Transverse colon (tissue), 4 donors: ENCODE results near the gene EIF2AK3. TPM values are rescaled to one million over a fixed set of nuclear protein-coding genes. Genes with fewer than 3 reads are reported as not detected.

Experiments
- DNase-seq: peaks from one replicate; pipeline ENCODE4 v3.0.0-alpha.2; 2019
- H3K27ac ChIP-seq, 4 donors: fragments of 200-600 bp; sonication (generic); 2 replicates each; pipeline ENCODE4 v1.5.1; 2016 to 2018; ENCODE audit warnings: inconsistent platforms in 4 of 4
- H3K27me3 ChIP-seq: fragments of 200-600 bp; sonication (generic); 2 replicates; pipeline ENCODE4 v1.5.1; 2017; ENCODE audit warnings: inconsistent platforms
- H3K36me3 ChIP-seq, 4 donors: fragments of 200-600 bp; sonication (generic); 2 replicates each; pipeline ENCODE4 v1.5.1; 2017 to 2019; ENCODE audit warnings: inconsistent platforms in 4 of 4
- H3K4me1 ChIP-seq, 4 donors: fragments of 200-600 bp; sonication (generic); 2 replicates each; pipeline ENCODE4 v1.5.1; 2017 to 2020; ENCODE audit warnings: inconsistent platforms in 4 of 4
- H3K4me3 ChIP-seq, 4 donors: fragments of 200-600 bp; sonication (generic); 1 replicate in 1 of 4; 2 replicates in 3 of 4; pipeline versions ENCODE4 v1.5.1 to v1.6.1; 2017 to 2019; ENCODE audit warnings: inconsistent platforms in 4 of 4
- H3K9me3 ChIP-seq, 2 donors: fragments of 200-600 bp; sonication (generic); 2 replicates each; pipeline ENCODE4 v1.5.1; 2017 to 2019; ENCODE audit warnings: inconsistent platforms in 2 of 2
- EP300 ChIP-seq: sonication (generic); formaldehyde crosslinking; IDR thresholded peaks from one replicate; pipeline ENCODE4 v1.6.1; 2017; ENCODE audit warnings: antibody characterized with exemption, low read depth
- POLR2A ChIP-seq: fragments of 450-650 bp; IDR thresholded peaks from one replicate; pipeline ENCODE4 v1.6.1; 2016; ENCODE audit warnings: antibody characterized with exemption, mild to moderate bottlenecking, moderate library complexity
- POLR2AphosphoS5 ChIP-seq, 3 donors: sonication (generic); formaldehyde crosslinking; IDR thresholded peaks; one replicate each; pipeline ENCODE4 v1.6.1; 2016; ENCODE audit warnings: antibody characterized with exemption in 3 of 3
- WGBS, 2 donors: methylation state at CpG; one replicate each; pipeline ENCODE4 v1.1.5; 2018; ENCODE audit warnings: low coverage in 1 of 2; 5-methylcytosine and 5-hydroxymethylcytosine counted together
- in situ Hi-C, 4 donors: fragments of 200-750 bp; cut with MboI; loops; one replicate each; pipeline versions ENCODE4 v1.15.0 to v1.15.1; 2017; ENCODE audit warnings: low sequenced_read_pairs in 3 of 4, low pct_ligation_motif_present in 1 of 4, low pct_unique_long_range_greater_than_20kb in 1 of 4
- intact Hi-C: fragments of 100-400 bp; cut with DNase I; formaldehyde crosslinking; loops from one replicate; pipeline ENCODE4 v1.15.1; 2023; ENCODE audit warnings: low total_unique reads
- total RNA-seq, 4 donors: library from RNA; depleted of rRNA; stranded (reverse); fragments of >200 nt; gene quantifications; one replicate each; pipeline ENCODE4 v1.1.0, GENCODE V29; 2016
- TF ChIP-seq, protein P1 (sequence below), 5 experiments: fragments of 200-600 bp in 3 of 5; fragments of 450-650 bp in 2 of 5; sonication (generic) in 3 of 5; IDR thresholded peaks; 1 replicate in 2 of 5; 2 replicates in 3 of 5; pipeline ENCODE4 v1.5.1; 2016 to 2017; ENCODE audit warnings: antibody characterized with exemption in 5 of 5, inconsistent platforms in 3 of 5, mild to moderate bottlenecking in 2 of 5, moderate library complexity in 1 of 5

Gene EIF2AK3
- total RNA-seq, 4 donors from 2014 or later = 19.5 to 44.8 (median 32.9) TPM

DNA sequence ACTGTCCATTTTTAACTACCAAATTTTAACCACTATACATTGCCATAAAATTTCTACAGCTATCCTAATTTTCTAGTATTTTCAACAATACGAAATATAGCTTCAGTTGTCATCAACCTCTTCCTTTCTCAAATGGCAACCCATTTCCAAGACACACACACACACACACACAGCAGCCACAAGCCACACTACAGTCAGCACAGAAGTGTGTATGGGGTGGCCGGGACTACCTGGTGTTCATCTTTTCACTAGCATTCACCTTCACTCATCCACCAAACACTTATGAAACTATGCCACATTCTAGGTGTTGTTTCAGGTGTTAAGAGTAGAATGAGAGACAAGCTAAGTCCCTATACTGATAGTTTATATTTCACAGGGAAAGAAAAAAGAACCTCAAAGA lies 62.9 kb downstream of the EIF2AK3 start:
- intact Hi-C loops = no loop called here
- 91 to 92% methylated on average over 2 of the region's 2 CpGs for WGBS, 2 donors
- Histone ChIP-seq H3K27ac (no peak overlapping the region), H3K4me3 (no peak overlapping the region), H3K9me3 (no peaks in the 10 kb centered on the region), H3K4me1 (no peaks in the 10 kb centered on the region), H3K36me3 (peaks cover 0 to 27% (median 8%) of the 10 kb centered on the region in 4 donors), H3K27me3 (no peaks in the 10 kb centered on the region)
- in situ Hi-C loops = no loop called here
- TF ChIP-seq POLR2A = no peak
- no peak for TF ChIP-seq EP300
- TF ChIP-seq, protein P1, sequence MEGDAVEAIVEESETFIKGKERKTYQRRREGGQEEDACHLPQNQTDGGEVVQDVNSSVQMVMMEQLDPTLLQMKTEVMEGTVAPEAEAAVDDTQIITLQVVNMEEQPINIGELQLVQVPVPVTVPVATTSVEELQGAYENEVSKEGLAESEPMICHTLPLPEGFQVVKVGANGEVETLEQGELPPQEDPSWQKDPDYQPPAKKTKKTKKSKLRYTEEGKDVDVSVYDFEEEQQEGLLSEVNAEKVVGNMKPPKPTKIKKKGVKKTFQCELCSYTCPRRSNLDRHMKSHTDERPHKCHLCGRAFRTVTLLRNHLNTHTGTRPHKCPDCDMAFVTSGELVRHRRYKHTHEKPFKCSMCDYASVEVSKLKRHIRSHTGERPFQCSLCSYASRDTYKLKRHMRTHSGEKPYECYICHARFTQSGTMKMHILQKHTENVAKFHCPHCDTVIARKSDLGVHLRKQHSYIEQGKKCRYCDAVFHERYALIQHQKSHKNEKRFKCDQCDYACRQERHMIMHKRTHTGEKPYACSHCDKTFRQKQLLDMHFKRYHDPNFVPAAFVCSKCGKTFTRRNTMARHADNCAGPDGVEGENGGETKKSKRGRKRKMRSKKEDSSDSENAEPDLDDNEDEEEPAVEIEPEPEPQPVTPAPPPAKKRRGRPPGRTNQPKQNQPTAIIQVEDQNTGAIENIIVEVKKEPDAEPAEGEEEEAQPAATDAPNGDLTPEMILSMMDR (IDR thresholded peaks at IDR 0.05) = no peak
- no peak for TF ChIP-seq POLR2AphosphoS5 (IDR thresholded peaks at IDR 0.05)
- DNase-seq = no peak

DNA sequence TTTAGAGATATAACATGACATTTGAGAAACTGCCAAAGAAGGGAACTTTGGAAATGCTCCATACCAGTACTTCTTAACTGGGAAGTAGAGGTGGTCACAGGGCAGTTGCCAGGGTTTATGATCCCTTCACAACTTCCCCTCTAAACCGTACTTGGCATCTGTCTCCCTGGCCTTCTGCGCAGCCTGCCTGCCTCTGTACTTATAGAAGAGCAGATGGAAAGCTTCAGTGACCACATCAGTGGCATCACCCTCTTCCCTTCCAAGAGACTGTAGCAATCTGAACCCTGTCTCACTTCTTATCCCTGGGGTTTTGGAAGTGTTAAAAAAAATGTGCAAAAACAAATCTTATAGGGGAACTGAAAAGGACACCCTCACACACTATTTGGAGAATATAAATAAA lies 64.1 kb downstream of the EIF2AK3 start:
- TF ChIP-seq EP300 = no peak
- no peak for TF ChIP-seq POLR2A
- TF ChIP-seq POLR2AphosphoS5 (IDR thresholded peaks at IDR 0.05) = no peak
- TF ChIP-seq, protein P1 (IDR thresholded peaks at IDR 0.05) = no peak
- no peak for DNase-seq
- no peak overlapping the region for H3K27ac ChIP-seq
- H3K4me3 ChIP-seq = no peak overlapping the region
- no peaks in the 10 kb centered on the region for H3K27me3 ChIP-seq
- no peaks in the 10 kb centered on the region for H3K9me3 ChIP-seq
- intact Hi-C loops = no loop called here
- no peaks in the 10 kb centered on the region for H3K4me1 ChIP-seq
- in situ Hi-C loops = no loop called here
- peaks cover 0 to 24% (median 6%) of the 10 kb centered on the region in 4 donors for H3K36me3 ChIP-seq
- 50 to 70% methylated on average over 2 of the region's 2 CpGs for WGBS, 2 donors

DNA sequence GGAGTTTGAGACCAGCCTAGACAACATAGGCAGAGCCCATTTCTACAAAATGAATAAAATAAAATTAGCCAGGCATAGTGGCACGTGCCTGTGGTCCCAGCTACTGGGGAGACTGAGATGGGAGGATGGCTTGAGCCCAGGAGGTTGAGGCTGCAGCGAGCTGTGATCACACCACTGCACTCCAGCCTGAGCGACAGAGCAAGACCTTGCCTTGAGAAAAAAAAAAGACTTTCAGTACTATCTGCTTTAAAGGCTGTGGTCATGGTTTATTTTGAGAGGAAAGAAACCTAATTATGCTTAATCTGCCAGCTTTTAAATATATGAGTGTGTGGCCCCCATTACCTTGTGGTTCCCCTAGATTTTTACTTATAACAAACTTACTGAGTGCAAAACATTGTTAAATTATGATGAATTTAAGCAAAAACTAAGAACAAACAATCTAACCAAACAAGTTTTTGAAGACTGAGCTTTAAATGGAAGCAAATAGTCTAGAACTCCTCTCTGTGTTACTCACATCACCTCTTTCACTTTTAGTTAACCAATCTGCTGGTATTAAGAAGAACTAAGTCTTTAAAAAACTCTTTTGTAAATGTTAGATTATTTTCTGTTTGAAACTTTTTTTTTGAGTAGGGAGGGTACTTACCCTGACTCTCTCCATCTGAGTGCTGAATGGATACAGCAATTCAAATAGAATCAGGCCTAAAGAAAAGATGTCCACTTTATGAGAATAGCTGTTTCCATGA lies 65.4 kb downstream of the EIF2AK3 start:
- no peaks in the 10 kb centered on the region for H3K9me3 ChIP-seq
- in situ Hi-C loops = no loop called here
- H3K36me3 ChIP-seq = peaks cover 0 to 24% (median 6%) of the 10 kb centered on the region in 4 donors
- H3K4me3 ChIP-seq = no peak overlapping the region
- TF ChIP-seq EP300 (no peak), POLR2AphosphoS5 (IDR thresholded peaks at IDR 0.05) (no peak), POLR2A (no peak)
- TF ChIP-seq, protein P1 (IDR thresholded peaks at IDR 0.05) = no peak
- no peaks in the 10 kb centered on the region for H3K27me3 ChIP-seq
- DNase-seq = no peak
- H3K4me1 ChIP-seq = no peaks in the 10 kb centered on the region
- intact Hi-C loops = no loop called here
- H3K27ac ChIP-seq = no peak overlapping the region
- WGBS, 2 donors = 69 to 100% methylated on average over 1 to 3 of the region's 3 CpGs

DNA sequence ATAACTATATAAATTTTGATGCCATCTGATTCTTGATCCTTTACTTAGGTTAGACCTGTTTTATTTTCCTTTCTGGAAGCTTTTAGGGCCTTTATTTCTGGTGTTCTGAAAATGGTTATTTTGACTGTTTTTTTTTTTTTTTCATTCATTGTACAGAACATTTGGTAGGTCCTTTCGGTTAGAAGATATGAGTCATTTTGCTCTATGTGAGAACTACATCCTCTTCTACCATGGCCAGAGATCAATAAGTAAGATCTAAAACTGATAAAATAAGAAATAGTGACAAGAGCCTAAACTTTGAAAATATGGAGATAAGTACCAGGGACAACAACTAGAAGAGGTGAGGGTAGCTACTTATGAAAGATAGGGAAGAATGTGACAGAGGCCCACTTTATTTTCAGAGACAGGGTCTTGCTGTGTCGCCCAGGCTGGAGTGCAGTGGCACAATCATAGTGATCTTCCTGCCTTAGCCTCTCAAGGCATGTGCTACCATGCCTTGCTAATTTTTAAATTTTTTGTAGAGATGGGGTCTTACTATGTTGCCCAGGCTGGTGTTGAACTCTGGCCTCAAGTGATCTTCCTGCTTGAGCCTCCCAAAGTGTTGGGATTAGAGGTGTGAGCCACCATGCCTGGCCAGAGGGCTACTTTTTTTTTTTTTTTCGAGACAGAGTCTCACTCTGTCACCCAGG lies 66.5 kb downstream of the EIF2AK3 start:
- 87 to 95% methylated on average over 3 of the region's 3 CpGs for WGBS, 2 donors
- no peaks in the 10 kb centered on the region for H3K27me3 ChIP-seq

More for the DNA sequence above, 66.5 kb downstream of the EIF2AK3 start:
- in situ Hi-C loops = no loop called here
- no peak overlapping the region for H3K4me3 ChIP-seq
- TF ChIP-seq EP300 = no peak
- TF ChIP-seq POLR2AphosphoS5 (IDR thresholded peaks at IDR 0.05) = no peak
- TF ChIP-seq, protein P1 (IDR thresholded peaks at IDR 0.05) = no peak
- no peak for TF ChIP-seq POLR2A
- intact Hi-C loops = no loop called here
- no peak for DNase-seq
- H3K36me3 ChIP-seq = peaks cover 0 to 24% (median 6%) of the 10 kb centered on the region in 4 donors
- H3K9me3 ChIP-seq = no peaks in the 10 kb centered on the region
- H3K27ac ChIP-seq = no peak overlapping the region
- H3K4me1 ChIP-seq = no peaks in the 10 kb centered on the region
